Naive thymus-derived CD4-positive, alpha-beta T cell (primary cell): ENCODE data around the gene CUTC. TPM values are rescaled to one million over a fixed set of nuclear protein-coding genes. Genes with fewer than 3 reads are reported as not detected.
A peak's percentile ranks its signal among the peaks of the same experiment; 100 is the strongest.

Experiments
- ATAC-seq: fragments of 150-1000 bp; cut with Tn5 transposase; 2 replicates; pipeline ENCODE4 v1.10.0; 2021; ENCODE audit warnings: mild to moderate bottlenecking, moderate library complexity
- CTCF ChIA-PET: fragments of 350-600 bp; sonication (Branson Sonifier 250); formaldehyde crosslinking; loops from one replicate; lab custom pipeline; 2021; ENCODE audit warnings: antibody characterized with exemption; lab: Charles Lee
- POLR2A ChIA-PET: fragments of 350-600 bp; sonication (Branson Sonifier 250); formaldehyde crosslinking; loops from one replicate; lab custom pipeline; 2021; ENCODE audit warnings: antibody characterized with exemption, inconsistent platforms; lab: Charles Lee
- DNase-seq, 9 donors: peaks; one replicate each; pipeline versions ENCODE4 v3.0.0 to v3.0.0-alpha.2; 2020 to 2022; ENCODE audit warnings: mixed read lengths in 1 of 9
- H3K27ac ChIP-seq: one replicate; pipeline ENCODE4 v1.7.0; 2013; ENCODE audit warnings: mild to moderate bottlenecking, low read depth, low read length, moderate library complexity
- H3K27me3 ChIP-seq, 2 donors: one replicate each; pipeline ENCODE4 v1.7.0; 2013; ENCODE audit warnings: low read length in 2 of 2, mild to moderate bottlenecking in 2 of 2, moderate library complexity in 2 of 2; ENCODE audit not compliant: control insufficient read depth in 2 of 2, insufficient read depth in 2 of 2
- H3K36me3 ChIP-seq, 3 experiments: 1 replicate in 2 of 3; 2 replicates in 1 of 3; pipeline ENCODE4 v1.7.0; 2013; ENCODE audit warnings: low read length in 3 of 3, mild to moderate bottlenecking in 3 of 3, moderate library complexity in 1 of 3; ENCODE audit not compliant: insufficient read depth in 3 of 3, control insufficient read depth in 2 of 3
- H3K4me1 ChIP-seq, 2 donors: one replicate each; pipeline ENCODE4 v1.7.0; 2013; ENCODE audit warnings: low read length in 2 of 2, mild to moderate bottlenecking in 2 of 2, moderate library complexity in 1 of 2; ENCODE audit not compliant: control insufficient read depth in 2 of 2, insufficient read depth in 2 of 2
- H3K4me3 ChIP-seq: 2 replicates; pipeline ENCODE4 v1.7.0; 2013; ENCODE audit warnings: mild to moderate bottlenecking, low read length
- H3K9me3 ChIP-seq, 3 experiments: 1 replicate in 2 of 3; 2 replicates in 1 of 3; pipeline ENCODE4 v1.7.0; 2013; ENCODE audit warnings: low read length in 3 of 3; ENCODE audit not compliant: control insufficient read depth in 2 of 3
- H3K27ac Mint-ChIP-seq, 9 donors: one replicate each; pipeline ENCODE4 v1.8.0; 2020 to 2022; ENCODE audit warnings: mixed read lengths in 9 of 9, mild to moderate bottlenecking in 8 of 9, moderate library complexity in 5 of 9, inconsistent platforms in 2 of 9
- H3K27me3 Mint-ChIP-seq, 5 donors: one replicate each; pipeline ENCODE4 v1.8.0; 2021 to 2022; ENCODE audit warnings: mixed read lengths in 5 of 5, mild to moderate bottlenecking in 1 of 5
- H3K36me3 Mint-ChIP-seq, 5 donors: one replicate each; pipeline ENCODE4 v1.8.0; 2020 to 2022; ENCODE audit warnings: mixed read lengths in 5 of 5, mild to moderate bottlenecking in 3 of 5, inconsistent platforms in 1 of 5
- H3K4me1 Mint-ChIP-seq, 7 donors: one replicate each; pipeline ENCODE4 v1.8.0; 2020 to 2022; ENCODE audit warnings: mixed read lengths in 7 of 7, mild to moderate bottlenecking in 3 of 7, inconsistent platforms in 1 of 7
- H3K4me3 Mint-ChIP-seq, 10 donors: one replicate each; pipeline ENCODE4 v1.8.0; 2020 to 2022; ENCODE audit warnings: mild to moderate bottlenecking in 10 of 10, mixed read lengths in 10 of 10, moderate library complexity in 6 of 10, inconsistent platforms in 2 of 10
- H3K9me3 Mint-ChIP-seq, 11 donors: one replicate each; pipeline ENCODE4 v1.8.0; 2020 to 2022; ENCODE audit warnings: mixed read lengths in 11 of 11, mild to moderate bottlenecking in 4 of 11, inconsistent platforms in 1 of 11, moderate library complexity in 1 of 11
- intact Hi-C, 2 donors: fragments of 100-400 bp; cut with micrococcal nuclease; formaldehyde crosslinking; loops; one replicate each; pipeline ENCODE4 v1.15.1; 2023
- polyA plus RNA-seq, 2 donors: library from polyadenylated mRNA; unstranded; fragments of 300-500 nt; fragmentation: Illumina TruSeq; gene quantifications; one replicate each; pipeline ENCODE4 v1.2.3, GENCODE V29; 2021
- total RNA-seq, 6 experiments: library from RNA in 5 of 6; stranded (reverse) in 5 of 6; gene quantifications; 1 replicate in 5 of 6; 2 replicates in 1 of 6; pipeline ENCODE4 v1.2.3 and lab custom pipeline; 2021 to 2026

CUTC gene
- total and polyA plus RNA-seq, 7 experiments from 2014 or later, result 19.3 to 75.1 (median 36.8) TPM

DNA sequence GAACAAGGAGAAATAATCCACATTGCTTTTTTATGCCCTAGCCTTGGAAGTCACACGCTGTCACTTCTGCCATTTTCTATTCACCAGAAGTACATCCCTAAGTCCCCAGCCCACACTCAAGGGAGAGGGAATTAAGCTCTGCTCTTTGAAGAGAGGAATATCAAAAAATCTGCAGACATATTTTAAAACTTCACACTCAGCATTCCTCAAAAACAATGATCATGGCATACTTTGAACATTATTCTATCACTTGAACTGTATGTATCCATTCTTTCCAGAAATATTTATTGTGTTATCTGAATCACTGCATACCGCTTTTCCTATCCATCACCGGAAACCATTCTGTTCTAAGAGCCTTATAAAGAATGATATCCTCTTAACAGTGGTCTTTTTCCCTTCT, 59.8 kb downstream of the CUTC start:
- Histone ChIP-seq H3K27ac (no peak overlapping the region), H3K4me3 (no peak overlapping the region), H3K27me3 (no peaks in the 10 kb centered on the region), H3K36me3 (no peaks in the 10 kb centered on the region), H3K9me3 (no peaks in the 10 kb centered on the region), H3K4me1 (no peaks in the 10 kb centered on the region)
- DNase-seq (no peak), ATAC-seq (no peak)
- Mint-ChIP-seq H3K27me3 (no peaks in the 10 kb centered on the region), H3K27ac (no peak overlapping the region), H3K36me3 (peaks cover 0 to 59% (median 24%) of the 10 kb centered on the region in 5 donors), H3K9me3 (no peaks in the 10 kb centered on the region), H3K4me1 (no peaks in the 10 kb centered on the region), H3K4me3 (no peak overlapping the region)
- CTCF ChIA-PET, result interaction anchor here (1.3 kb wide), 1 partner anchor 14 kb away, joined by 4 read pairs; no protein-coding TSS in a partner anchor
- POLR2A ChIA-PET, result no interaction called here
- intact Hi-C loops, result no loop called here

DNA sequence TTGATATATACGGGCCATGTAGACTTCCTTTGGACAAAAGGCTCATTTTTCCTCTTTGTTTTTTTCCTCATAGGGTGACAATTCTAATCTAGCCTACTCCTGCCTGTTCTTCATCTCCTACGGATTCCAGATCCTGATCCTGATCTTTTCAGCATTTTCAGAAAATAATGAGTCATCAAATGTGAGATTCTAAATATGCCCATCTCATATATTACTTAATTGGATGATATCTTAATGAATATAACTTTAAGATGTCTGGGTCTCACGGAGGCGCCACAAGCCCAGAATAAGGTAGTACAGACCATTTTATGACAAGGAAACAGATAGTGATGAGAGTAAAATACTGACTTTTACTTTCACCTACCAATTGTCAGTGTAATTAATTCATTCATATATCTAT, 61.8 kb downstream of the CUTC start:
- Histone ChIP-seq H3K9me3 (no peaks in the 10 kb centered on the region), H3K36me3 (no peaks in the 10 kb centered on the region), H3K4me1 (no peaks in the 10 kb centered on the region), H3K4me3 (no peak overlapping the region), H3K27ac (no peak overlapping the region), H3K27me3 (no peaks in the 10 kb centered on the region)
- no peak overlapping the region for H3K4me3 Mint-ChIP-seq
- DNase-seq, result no peak
- intact Hi-C loops, result no loop called here
- no peaks in the 10 kb centered on the region for H3K27me3 Mint-ChIP-seq
- H3K27ac Mint-ChIP-seq, result no peak overlapping the region
- H3K36me3 Mint-ChIP-seq, result peaks cover 0 to 52% (median 23%) of the 10 kb centered on the region in 5 donors
- CTCF ChIA-PET, result no interaction called here
- POLR2A ChIA-PET, result no interaction called here
- no peaks in the 10 kb centered on the region for H3K9me3 Mint-ChIP-seq
- ATAC-seq, result no peak
- H3K4me1 Mint-ChIP-seq, result no peaks in the 10 kb centered on the region

GRCh38 chr10:99796928-99797327, 64.9 kb downstream of the CUTC start:
- DNase-seq (no peak), ATAC-seq (no peak)
- Histone ChIP-seq H3K36me3 (no peaks in the 10 kb centered on the region), H3K27ac (no peak overlapping the region), H3K9me3 (no peaks in the 10 kb centered on the region), H3K4me1 (no peaks in the 10 kb centered on the region), H3K4me3 (no peak overlapping the region), H3K27me3 (no peaks in the 10 kb centered on the region)
- Mint-ChIP-seq H3K27ac (peak overlapping the region in 1 of 9 donors; percentile 23), H3K36me3 (peaks cover 0 to 43% (median 22%) of the 10 kb centered on the region in 5 donors), H3K27me3 (no peaks in the 10 kb centered on the region), H3K4me3 (no peak overlapping the region), H3K4me1 (no peaks in the 10 kb centered on the region), H3K9me3 (no peaks in the 10 kb centered on the region)
- intact Hi-C loops, result no loop called here
- ChIA-PET POLR2A (no interaction called here), CTCF (no interaction called here)

DNA sequence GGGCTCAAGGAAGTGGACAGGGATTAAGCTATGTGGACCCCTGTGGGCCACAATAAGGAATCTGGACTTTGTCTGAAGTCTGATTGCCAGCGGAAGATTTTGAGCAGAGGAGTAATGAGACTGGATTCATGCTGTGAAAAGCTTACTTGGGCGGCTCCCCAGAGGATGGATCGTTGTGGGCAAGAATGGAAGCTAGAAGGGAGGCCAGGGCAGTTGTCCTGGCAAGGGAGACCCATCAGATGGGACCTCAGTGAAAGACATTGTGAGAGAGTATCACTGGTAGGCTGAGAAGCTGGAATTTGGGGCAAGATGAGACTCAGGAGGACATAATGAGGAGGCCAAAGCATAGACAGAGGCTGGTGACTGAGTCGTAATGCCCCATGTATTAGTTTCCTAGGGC, 66.0 kb downstream of the CUTC start:
- no peaks in the 10 kb centered on the region for H3K4me1 ChIP-seq
- H3K9me3 Mint-ChIP-seq, result no peaks in the 10 kb centered on the region
- H3K36me3 Mint-ChIP-seq, result peaks cover 0 to 33% (median 18%) of the 10 kb centered on the region in 5 donors
- ChIA-PET POLR2A (interaction anchor here (0.6 kb wide), 1 partner anchor 582 kb away, joined by 4 read pairs; no protein-coding TSS in a partner anchor), CTCF (no interaction called here)
- H3K27me3 ChIP-seq, result no peaks in the 10 kb centered on the region
- H3K4me3 Mint-ChIP-seq, result no peak overlapping the region
- H3K27ac ChIP-seq, result no peak overlapping the region
- no peaks in the 10 kb centered on the region for H3K27me3 Mint-ChIP-seq
- intact Hi-C loops, result no loop called here
- H3K27ac Mint-ChIP-seq, result no peak overlapping the region
- ATAC-seq (no peak), DNase-seq (no peak)
- no peak overlapping the region for H3K4me3 ChIP-seq
- H3K9me3 ChIP-seq, result no peaks in the 10 kb centered on the region
- no peaks in the 10 kb centered on the region for H3K4me1 Mint-ChIP-seq
- no peaks in the 10 kb centered on the region for H3K36me3 ChIP-seq

DNA sequence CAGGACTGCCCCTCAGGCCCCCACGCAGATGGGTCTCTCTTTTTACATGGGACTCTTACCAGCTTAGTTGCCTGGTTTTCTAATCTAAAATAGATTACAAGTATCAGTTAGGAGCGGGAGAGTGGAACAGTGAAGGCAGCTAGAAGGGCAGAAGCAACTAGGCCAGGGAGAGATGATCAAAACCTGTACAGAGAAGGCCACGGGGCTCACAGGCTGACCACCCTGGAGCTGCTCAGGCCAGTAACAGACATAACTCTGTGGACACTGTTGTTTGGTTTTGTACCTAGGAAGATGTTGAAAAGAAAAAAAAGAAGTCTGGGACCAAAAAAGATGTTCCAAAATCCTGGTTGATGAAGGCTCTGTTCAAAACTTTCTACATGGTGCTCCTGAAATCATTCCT, 66.9 kb downstream of the CUTC start:
- POLR2A ChIA-PET, result no interaction called here
- no peak for ATAC-seq

GRCh38 chr10:99799613-99800012, 67.6 kb downstream of the CUTC start:
- no peak for ATAC-seq
- H3K27me3 Mint-ChIP-seq, result no peaks in the 10 kb centered on the region
- H3K4me1 ChIP-seq, result no peaks in the 10 kb centered on the region
- no peak overlapping the region for H3K27ac Mint-ChIP-seq
- POLR2A ChIA-PET, result no interaction called here
- intact Hi-C loops, result no loop called here
- no peak overlapping the region for H3K4me3 Mint-ChIP-seq
- no peak overlapping the region for H3K4me3 ChIP-seq
- H3K9me3 Mint-ChIP-seq, result no peaks in the 10 kb centered on the region
- no peaks in the 10 kb centered on the region for H3K36me3 ChIP-seq
- CTCF ChIA-PET, result no interaction called here
- no peaks in the 10 kb centered on the region for H3K4me1 Mint-ChIP-seq
- H3K27me3 ChIP-seq, result no peaks in the 10 kb centered on the region
- peaks cover 0 to 30% (median 19%) of the 10 kb centered on the region in 5 donors for H3K36me3 Mint-ChIP-seq
- H3K27ac ChIP-seq, result no peak overlapping the region
- H3K9me3 ChIP-seq, result no peaks in the 10 kb centered on the region
- DNase-seq, result no peak

More for the DNA sequence above, 66.9 kb downstream of the CUTC start:
- intact Hi-C loops, result no loop called here
- Histone ChIP-seq H3K4me1 (no peaks in the 10 kb centered on the region), H3K4me3 (no peak overlapping the region), H3K27ac (no peak overlapping the region), H3K36me3 (no peaks in the 10 kb centered on the region), H3K9me3 (no peaks in the 10 kb centered on the region), H3K27me3 (no peaks in the 10 kb centered on the region)
- H3K36me3 Mint-ChIP-seq, result peaks cover 0 to 28% (median 20%) of the 10 kb centered on the region in 5 donors
- H3K9me3 Mint-ChIP-seq, result no peaks in the 10 kb centered on the region
- CTCF ChIA-PET, result interaction anchor here (0.6 kb wide), 1 partner anchor 234 kb away, joined by 3 read pairs; no protein-coding TSS in a partner anchor
- H3K4me1 Mint-ChIP-seq, result no peaks in the 10 kb centered on the region
- H3K27ac Mint-ChIP-seq, result no peak overlapping the region
- DNase-seq, result no peak
- H3K27me3 Mint-ChIP-seq, result no peaks in the 10 kb centered on the region
- H3K4me3 Mint-ChIP-seq, result no peak overlapping the region

- no peaks in the 10 kb centered on the region for H3K4me1 ChIP-seq
- no peaks in the 10 kb centered on the region for H3K9me3 Mint-ChIP-seq
- H3K36me3 Mint-ChIP-seq, result peaks cover 0 to 43% (median 8%) of the 10 kb centered on the region in 5 donors
- H3K4me3 Mint-ChIP-seq, result no peak overlapping the region
- H3K36me3 ChIP-seq, result no peaks in the 10 kb centered on the region
- no peaks in the 10 kb centered on the region for H3K9me3 ChIP-seq
- POLR2A ChIA-PET, result no interaction called here
- H3K27ac Mint-ChIP-seq, result no peak overlapping the region
- H3K4me1 Mint-ChIP-seq, result no peaks in the 10 kb centered on the region
- H3K27ac ChIP-seq, result no peak overlapping the region
- no peak overlapping the region for H3K4me3 ChIP-seq
- intact Hi-C loops, result no loop called here
- DNase-seq (no peak), ATAC-seq (no peak)
- no peaks in the 10 kb centered on the region for H3K27me3 Mint-ChIP-seq
- CTCF ChIA-PET, result no interaction called here
- H3K27me3 ChIP-seq, result no peaks in the 10 kb centered on the region
Measured at GRCh38 chr10:99804471-99804870, 72.4 kb downstream of the CUTC start.
